ENCODE measurements around the gene C1orf159.
"Not testable (repeated sequence)": the region's sequence is repeated elsewhere in the genome, so short reads cannot be mapped to it uniquely, and the experiment has no call there.

The C1orf159 gene

GRCh38 chr1:1063945-1064831 is 51.7 kb downstream of the C1orf159 start:
- peak; percentile 80 for DNase-seq

GRCh38 chr1:1063261-1063944 is 52.5 kb downstream of the C1orf159 start:
- no peak for DNase-seq

GRCh38 chr1:1062348-1063163 is 53.3 kb downstream of the C1orf159 start:
- no peak for DNase-seq

- DNase-seq, result no peak
These were observed 54.1 kb downstream of the C1orf159 start for GRCh38 chr1:1061682-1062345.

- no peak for DNase-seq
These were observed 55.4 kb downstream of the C1orf159 start for GRCh38 chr1:1060281-1061000.

GRCh38 chr1:1059494-1060280 is 56.2 kb downstream of the C1orf159 start:
- DNase-seq, result peak; percentile 91

GRCh38 chr1:1058921-1059493 is 56.9 kb downstream of the C1orf159 start:
- DNase-seq, result peak; percentile 44

- no peak for DNase-seq
These were observed 57.6 kb downstream of the C1orf159 start for GRCh38 chr1:1058088-1058905.

- not testable (repeated sequence) for DNase-seq
These were observed 58.2 kb downstream of the C1orf159 start for GRCh38 chr1:1057769-1058087.

GRCh38 chr1:1055841-1056736 is 59.8 kb downstream of the C1orf159 start:
- DNase-seq, result no peak

- no peak for DNase-seq
These were observed 60.9 kb downstream of the C1orf159 start for GRCh38 chr1:1054971-1055370.

- no peak for DNase-seq
These were observed 61.7 kb downstream of the C1orf159 start for GRCh38 chr1:1054099-1054700.

GRCh38 chr1:1053682-1054081 is 62.2 kb downstream of the C1orf159 start:
- no peak for DNase-seq

- DNase-seq, result no peak
These were observed 62.9 kb downstream of the C1orf159 start for GRCh38 chr1:1053022-1053421.

GRCh38 chr1:1052003-1052840 is 63.7 kb downstream of the C1orf159 start:
- no peak for DNase-seq

GRCh38 chr1:1051127-1051810 is 64.6 kb downstream of the C1orf159 start:
- DNase-seq, result no peak

- no peak for DNase-seq
These were observed 65.3 kb downstream of the C1orf159 start for GRCh38 chr1:1050577-1051052.

Measured in CD4-positive, alpha-beta T cell treated with Interleukin-12 subunit alpha and Interleukin-12 subunit beta, for 1 hour (primary cell).